Hypothalamus (tissue), 51 donors: ENCODE measurements around the gene ADAMTSL5.

Experiments used
- DNase-seq, 51 donors: peaks; one replicate each; lab custom pipeline; 2025; lab: John Stamatoyannopoulos, UW

The ADAMTSL5 gene

DNA sequence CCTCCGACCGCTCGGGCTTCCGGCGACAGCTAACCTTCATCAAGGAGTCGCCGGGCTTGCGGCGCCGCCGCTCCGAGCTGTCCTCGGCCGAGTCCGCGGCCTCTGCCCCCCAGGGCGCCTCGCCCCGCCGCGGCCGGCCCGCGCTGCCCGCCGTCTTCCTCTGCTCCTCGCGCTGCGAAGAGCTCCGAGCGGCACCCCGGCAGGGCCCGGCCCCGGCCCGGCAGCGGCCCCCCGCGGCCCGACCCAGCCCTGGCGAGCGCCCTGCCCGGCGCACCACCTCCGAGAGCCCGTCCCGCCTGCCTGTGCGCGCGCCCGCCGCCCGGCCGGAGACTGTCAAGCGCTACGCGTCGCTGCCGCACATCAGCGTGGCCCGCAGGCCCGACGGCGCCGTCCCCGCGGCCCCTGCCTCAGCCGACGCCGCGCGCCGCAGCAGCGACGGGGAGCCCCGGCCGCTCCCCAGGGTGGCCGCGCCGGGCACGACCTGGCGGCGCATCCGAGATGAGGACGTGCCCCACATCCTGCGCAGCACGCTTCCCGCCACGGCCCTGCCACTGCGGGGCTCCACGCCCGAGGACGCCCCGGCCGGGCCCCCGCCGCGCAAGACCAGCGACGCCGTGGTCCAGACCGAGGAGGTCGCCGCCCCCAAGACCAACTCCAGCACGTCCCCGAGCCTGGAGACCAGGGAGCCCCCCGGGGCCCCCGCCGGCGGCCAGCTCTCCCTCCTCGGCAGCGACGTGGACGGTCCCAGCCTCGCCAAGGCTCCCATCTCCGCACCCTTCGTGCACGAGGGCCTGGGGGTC lies 43.4 kb downstream of the ADAMTSL5 start:
- no peak for DNase-seq

- DNase-seq: no peak
Observed at GRCh38 chr19:1468821-1469254, 44.0 kb downstream of the ADAMTSL5 start.

DNA sequence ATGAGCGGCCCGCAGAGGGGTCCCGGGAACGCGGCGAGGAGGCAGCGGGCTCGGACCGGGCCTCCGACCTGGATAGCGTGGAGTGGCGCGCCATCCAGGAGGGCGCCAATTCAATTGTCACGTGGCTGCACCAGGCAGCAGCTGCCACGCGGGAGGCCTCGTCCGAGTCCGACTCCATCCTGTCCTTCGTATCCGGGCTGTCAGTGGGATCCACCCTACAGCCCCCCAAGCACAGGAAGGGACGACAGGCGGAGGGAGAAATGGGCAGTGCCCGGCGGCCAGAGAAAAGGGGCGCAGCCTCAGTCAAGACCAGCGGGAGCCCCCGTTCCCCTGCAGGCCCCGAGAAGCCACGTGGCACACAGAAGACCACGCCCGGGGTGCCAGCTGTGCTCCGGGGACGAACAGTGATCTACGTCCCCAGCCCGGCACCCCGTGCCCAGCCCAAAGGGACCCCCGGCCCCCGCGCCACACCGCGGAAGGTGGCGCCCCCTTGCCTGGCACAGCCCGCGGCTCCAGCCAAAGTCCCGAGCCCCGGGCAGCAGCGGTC lies 44.5 kb downstream of the ADAMTSL5 start:
- DNase-seq: no peak

DNA sequence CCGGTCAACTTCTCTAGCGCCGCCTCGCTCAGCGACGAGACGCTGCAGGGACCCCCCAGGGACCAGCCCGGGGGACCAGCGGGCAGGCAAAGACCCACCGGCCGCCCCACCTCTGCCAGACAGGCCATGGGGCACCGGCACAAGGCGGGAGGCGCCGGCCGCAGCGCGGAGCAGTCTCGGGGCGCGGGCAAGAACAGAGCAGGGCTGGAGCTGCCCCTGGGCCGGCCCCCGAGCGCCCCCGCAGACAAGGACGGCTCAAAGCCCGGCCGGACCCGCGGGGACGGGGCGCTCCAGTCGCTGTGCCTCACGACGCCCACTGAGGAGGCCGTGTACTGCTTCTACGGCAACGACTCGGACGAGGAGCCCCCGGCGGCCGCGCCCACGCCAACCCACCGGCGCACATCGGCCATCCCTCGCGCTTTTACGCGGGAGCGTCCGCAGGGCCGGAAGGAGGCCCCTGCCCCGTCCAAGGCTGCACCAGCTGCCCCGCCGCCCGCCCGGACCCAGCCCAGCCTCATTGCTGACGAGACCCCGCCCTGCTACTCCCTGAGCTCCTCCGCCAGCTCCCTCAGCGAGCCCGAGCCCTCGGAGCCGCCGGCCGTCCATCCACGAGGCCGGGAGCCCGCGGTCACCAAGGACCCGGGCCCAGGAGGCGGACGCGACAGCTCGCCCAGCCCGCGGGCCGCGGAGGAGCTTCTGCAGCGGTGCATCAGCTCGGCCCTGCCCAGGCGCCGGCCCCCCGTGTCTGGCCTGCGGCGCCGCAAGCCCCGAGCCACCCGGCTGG lies 45.1 kb downstream of the ADAMTSL5 start:
- no peak for DNase-seq

- DNase-seq: no peak
Observed at GRCh38 chr19:1467215-1467489, 45.7 kb downstream of the ADAMTSL5 start.

DNA sequence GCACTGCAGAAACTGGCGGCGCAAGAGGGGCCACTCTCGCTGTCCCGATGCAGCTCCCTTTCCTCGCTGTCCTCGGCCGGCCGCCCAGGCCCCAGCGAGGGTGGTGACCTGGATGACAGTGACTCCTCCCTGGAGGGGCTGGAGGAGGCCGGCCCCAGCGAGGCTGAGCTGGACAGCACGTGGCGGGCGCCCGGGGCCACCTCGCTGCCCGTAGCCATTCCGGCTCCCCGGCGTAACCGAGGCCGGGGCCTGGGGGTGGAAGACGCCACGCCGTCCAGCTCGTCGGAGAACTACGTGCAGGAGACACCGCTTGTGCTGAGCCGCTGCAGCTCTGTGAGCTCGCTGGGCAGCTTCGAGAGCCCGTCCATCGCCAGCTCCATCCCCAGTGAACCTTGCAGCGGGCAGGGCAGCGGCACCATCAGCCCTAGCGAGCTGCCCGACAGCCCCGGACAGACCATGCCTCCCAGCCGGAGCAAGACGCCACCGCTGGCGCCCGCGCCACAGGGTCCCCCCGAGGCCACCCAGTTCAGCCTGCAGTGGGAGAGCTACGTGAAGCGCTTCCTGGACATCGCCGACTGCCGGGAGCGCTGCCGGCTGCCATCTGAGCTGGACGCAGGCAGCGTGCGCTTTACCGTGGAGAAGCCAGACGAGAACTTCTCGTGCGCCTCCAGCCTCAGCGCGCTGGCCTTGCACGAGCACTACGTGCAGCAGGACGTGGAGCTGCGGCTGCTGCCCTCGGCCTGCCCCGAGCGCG lies 46.2 kb downstream of the ADAMTSL5 start:
- no peak for DNase-seq

- DNase-seq: no peak
Observed at GRCh38 chr19:1466018-1466460, 46.8 kb downstream of the ADAMTSL5 start.

DNA sequence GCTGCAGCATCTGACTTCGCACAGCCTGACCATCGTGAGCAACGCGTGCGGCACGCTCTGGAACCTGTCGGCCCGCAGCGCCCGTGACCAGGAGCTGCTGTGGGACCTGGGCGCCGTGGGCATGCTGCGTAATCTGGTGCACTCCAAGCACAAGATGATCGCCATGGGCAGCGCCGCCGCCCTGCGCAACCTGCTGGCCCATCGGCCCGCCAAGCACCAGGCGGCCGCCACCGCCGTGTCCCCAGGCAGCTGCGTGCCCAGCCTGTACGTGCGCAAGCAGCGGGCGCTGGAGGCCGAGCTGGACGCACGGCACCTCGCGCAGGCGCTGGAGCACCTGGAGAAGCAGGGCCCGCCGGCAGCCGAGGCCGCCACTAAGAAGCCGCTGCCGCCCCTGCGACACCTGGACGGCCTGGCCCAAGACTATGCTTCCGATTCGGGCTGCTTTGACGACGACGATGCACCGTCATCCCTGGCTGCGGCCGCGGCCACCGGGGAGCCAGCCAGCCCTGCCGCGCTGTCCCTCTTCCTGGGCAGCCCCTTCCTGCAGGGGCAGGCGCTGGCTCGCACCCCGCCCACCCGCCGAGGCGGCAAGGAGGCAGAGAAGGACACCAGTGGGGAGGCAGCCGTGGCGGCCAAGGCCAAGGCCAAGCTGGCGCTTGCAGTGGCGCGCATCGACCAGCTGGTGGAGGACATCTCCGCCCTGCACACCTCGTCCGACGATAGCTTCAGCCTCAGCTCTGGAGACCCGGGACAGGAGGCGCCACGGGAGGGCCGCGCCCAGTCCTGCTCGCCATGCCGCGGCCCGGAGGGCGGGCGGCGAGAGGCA lies 47.4 kb downstream of the ADAMTSL5 start:
- peak in 4 of 51 donors; percentile 11 to 32 (median 30) for DNase-seq

DNA sequence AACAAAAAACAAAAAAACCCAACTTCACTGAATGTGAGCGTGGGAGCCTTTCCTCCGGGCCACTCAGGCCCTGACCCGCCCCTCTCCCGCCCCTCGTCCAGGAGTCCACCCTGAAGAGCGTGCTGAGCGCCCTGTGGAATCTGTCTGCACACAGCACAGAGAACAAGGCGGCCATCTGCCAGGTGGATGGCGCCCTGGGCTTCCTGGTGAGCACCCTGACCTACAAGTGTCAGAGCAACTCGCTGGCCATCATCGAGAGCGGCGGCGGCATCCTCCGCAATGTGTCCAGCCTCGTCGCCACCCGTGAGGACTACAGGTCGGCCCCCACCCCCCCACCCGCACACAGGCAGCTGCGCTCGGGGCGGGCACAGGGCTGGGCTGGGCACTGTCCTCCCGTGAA lies 51.0 kb downstream of the ADAMTSL5 start:
- no peak for DNase-seq

- no peak for DNase-seq
Observed at GRCh38 chr19:1460033-1460995, 52.5 kb downstream of the ADAMTSL5 start.

- DNase-seq: no peak
Observed at GRCh38 chr19:1459479-1459878, 53.3 kb downstream of the ADAMTSL5 start.

DNA sequence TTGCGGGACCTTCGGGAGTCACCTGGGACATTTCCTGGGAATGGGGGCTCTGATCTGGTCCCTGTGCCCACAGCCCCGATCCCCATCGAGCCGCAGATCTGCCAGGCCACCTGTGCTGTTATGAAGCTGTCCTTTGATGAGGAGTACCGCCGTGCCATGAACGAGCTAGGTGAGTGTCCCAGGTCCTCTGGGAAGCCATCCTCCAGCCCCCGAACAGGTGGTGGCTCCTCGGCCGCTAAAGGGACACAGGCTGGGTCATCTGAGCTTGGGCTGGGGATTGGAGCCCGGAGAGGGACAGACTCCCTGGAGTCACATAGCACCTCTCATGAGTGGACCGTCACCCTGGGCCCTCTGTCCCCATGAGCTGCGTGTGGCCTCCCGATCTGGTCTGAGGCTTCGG lies 54.9 kb downstream of the ADAMTSL5 start:
- no peak for DNase-seq

DNA sequence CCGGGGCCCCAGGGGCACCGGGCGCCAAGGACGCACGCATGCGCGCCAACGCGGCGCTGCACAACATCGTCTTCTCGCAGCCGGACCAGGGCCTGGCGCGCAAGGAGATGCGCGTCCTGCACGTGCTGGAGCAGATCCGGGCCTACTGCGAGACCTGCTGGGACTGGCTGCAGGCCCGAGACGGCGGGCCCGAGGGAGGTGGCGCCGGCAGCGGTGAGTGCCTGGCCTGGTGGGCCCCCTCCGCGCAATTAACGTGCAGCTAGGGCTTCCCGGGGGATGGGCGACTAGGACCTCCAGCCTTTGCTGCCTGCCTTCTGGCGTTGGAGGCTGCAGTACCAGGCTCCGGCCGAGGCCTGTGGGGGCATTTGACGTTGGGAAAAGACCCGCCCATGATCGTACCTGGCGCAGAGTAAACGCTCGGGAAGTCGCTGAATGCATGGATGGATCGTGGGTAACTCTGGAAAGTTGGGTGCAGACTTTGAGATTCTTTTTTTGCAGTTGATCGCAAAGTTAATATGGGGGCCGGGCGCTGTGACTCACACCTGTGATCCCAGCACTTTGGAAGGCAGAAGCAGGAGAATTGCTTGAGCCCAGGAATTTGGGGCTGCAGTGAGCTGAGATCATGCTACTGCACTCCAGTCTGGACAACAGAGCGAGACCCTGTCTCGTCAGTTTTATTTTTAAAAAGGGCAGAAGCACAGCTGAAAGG lies 55.6 kb downstream of the ADAMTSL5 start:
- DNase-seq: no peak

GRCh38 chr19:1456121-1456900 lies 56.5 kb downstream of the ADAMTSL5 start:
- no peak for DNase-seq

DNA sequence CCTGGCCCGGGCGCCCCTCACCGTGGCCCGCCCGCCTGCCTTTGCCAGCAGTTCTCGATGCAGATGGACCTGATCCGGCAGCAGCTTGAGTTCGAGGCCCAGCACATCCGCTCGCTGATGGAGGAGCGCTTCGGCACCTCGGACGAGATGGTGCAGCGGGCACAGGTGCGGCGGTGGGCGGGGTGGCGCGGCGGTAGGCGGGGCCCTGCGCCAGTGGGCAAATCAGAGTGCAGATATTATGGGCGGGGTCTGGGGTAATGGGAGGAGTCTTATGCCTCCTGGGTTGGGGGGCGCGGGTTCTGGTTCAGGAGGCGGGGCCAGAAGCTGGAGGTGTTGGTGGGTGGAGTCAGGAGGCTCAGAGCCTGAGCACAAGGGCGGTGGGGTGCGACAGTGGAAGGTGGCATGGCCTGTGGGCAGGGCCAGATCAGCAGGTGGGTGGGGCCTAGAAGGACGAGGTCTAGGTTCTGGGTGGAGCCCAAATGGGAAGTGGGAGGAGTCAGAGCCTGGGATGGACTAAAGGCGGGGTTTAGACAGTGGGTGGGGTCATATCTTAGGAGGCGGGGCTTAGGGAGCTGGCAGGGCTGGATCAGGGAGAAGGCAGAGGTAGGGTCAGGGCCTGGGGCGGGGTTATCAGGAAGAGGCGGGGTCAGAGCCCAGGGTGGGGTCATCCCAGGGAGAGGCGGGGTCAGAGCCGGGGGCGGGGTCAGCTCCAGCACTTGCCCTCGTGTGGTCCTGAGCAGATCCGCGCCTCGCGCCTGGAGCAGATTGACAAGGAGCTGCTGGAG lies 57.3 kb downstream of the ADAMTSL5 start:
- DNase-seq: peak in 17 of 51 donors; percentile 12 to 58 (median 42)
